HG02623 (cell line): ENCODE data around the gene CSNK1A1.
"Not testable (repeated sequence)": the region's sequence is repeated elsewhere in the genome, so short reads cannot be mapped to it uniquely, and the experiment has no call there.

Source experiments
- ATAC-seq: cut with Tn5 transposase; IDR thresholded peaks from one replicate; pipeline ENCODE4 v1.9.1; 2021; ENCODE audit warnings: moderate library complexity; ENCODE audit not compliant: unreplicated experiment

Gene CSNK1A1

DNA sequence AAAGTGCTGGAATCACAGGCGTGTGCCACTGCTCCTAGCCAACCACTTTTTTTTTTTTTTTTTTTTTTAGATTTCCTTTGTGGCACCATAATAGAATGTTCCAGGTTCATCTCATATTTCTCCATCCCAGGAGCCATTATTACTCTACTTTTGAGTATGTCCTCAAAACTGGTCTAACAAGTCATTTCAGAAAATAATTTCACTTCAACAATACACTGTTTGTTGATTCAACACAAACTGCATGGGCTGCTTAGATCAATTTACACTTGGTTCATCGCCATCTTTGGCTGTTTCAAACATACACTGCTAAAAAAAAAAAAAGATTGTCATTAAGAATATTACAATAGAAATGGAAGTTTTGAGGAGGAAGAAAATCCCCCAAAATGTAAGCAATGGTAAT, 57.9 kb downstream of the CSNK1A1 start:
- no peak for ATAC-seq

DNA sequence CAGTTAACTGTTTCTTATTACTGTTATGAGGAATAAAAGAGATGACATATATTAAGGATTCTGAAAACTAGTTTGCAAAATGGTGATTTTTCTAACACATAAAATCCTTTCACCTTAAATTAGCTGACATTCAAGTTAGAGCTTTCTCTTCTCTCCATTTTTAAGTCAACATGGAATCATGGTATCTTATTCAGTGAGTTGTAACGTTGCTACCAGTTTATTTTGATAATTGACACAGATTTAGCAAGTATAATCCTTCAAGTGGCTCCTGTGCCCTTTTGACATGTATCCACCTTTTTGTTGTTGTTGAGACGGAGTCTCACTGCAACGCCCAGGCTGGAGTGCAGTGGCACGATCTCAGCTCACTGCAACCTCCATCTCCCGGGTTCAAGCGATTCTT, 58.5 kb downstream of the CSNK1A1 start:
- ATAC-seq: no peak

DNA sequence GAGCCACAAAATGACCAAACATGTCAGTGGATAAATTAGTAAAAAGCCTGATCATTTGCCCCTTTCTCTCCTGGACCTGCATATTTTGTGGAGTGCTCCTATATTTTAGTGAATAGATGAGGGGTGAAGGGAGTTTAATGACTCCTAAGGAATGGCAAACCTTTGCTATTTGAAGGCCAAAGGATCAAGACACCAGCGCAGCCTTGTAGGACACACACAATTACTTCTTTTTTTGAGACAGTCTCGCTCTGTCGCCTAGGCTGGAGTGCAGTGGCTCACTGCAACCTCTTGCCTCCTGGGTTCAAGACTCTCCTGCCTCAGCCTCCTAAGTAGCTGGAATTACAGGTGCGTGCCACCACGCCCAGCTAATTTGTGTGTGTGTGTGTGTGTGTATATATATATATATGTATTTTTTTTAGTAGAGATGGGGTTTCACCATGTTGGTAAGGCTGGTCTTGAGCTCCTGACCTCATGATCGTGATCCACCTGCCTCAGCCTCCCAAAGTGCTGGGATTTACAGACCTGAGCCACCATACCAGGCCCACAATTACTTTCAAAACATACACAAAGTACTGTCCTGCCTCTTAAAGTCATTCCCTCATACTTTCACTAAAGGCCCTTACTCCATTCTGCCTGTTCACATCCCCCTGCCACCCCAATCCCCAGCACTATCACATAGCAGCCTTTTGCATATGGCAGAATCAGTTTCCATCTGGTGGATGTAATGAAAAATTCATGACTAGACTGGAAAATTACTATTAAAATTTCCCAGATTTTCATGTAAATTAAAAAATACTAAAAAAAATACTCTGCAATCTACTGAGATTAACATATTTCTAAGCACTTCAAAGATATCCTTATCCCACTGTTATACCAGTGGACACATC, 60.4 kb downstream of the CSNK1A1 start:
- no peak for ATAC-seq

DNA sequence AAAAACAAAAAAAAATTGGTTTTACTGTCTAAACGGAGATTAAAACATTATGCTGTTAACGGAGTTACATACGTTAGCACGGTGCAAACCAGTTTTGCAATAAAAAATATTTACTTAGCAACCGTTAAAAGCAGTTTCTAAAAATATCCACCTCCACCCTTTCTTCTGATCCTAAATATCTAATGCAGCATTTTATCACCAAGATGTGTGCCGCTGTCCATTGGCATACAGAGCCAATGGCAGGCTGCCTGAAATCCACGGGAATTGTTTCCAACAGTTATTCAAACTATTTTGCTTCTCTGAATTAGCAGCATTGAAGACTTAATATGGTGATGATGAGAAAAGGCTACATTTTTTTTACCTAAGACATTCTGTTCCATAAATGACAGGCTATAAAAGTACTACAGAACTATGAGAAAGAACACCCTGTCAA, 61.6 kb downstream of the CSNK1A1 start:
- ATAC-seq: no peak

DNA sequence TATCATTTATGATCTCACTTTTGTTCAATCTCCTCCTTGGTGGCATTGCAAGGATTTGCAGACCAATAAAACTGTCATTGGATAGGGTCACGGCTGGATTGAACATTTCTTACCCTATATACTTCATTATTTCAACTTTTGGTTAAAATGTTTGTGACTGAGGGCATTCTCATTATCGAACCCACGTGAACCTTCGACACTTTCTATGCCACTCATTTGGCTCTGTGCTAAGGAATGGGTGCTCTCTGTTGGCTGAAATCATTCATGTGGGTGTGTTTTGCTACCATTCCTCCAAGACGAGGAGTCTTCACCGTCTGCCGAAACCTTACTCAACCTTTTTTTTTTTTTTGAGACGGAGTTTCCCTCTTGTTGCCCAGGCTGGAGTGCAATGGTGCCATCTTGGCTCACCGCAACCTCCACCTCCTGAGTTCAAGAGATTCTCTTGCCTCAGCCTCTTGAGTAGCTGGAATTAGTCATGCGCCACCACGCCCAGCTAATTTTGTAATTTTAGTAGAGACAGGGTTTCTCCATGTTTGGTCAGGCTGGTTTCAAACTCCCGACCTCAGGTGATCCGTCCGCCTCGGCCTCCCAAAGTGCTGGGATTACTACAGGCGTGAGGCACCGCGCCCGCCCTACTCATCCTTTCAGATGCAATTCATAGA, 62.5 kb downstream of the CSNK1A1 start:
- ATAC-seq: no peak

DNA sequence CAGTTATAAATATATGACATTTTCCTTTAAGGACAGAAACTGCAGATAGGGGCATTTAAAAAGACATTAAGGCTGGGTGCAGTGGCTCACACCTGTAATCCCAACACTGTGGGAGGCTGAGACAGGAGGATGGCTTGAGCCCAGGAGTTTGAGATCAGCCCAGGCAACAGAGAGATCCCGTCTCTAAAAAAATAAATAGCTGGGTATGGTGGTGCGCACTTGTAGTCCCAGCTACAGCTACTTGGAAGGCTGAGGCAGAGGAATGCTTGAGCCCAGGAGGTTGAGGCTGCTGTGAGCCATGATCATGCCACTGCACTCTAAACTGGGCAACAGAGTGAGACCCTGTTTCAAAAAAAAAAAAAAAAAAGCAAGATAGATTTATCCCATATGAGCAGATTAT, 63.6 kb downstream of the CSNK1A1 start:
- ATAC-seq: no peak

DNA sequence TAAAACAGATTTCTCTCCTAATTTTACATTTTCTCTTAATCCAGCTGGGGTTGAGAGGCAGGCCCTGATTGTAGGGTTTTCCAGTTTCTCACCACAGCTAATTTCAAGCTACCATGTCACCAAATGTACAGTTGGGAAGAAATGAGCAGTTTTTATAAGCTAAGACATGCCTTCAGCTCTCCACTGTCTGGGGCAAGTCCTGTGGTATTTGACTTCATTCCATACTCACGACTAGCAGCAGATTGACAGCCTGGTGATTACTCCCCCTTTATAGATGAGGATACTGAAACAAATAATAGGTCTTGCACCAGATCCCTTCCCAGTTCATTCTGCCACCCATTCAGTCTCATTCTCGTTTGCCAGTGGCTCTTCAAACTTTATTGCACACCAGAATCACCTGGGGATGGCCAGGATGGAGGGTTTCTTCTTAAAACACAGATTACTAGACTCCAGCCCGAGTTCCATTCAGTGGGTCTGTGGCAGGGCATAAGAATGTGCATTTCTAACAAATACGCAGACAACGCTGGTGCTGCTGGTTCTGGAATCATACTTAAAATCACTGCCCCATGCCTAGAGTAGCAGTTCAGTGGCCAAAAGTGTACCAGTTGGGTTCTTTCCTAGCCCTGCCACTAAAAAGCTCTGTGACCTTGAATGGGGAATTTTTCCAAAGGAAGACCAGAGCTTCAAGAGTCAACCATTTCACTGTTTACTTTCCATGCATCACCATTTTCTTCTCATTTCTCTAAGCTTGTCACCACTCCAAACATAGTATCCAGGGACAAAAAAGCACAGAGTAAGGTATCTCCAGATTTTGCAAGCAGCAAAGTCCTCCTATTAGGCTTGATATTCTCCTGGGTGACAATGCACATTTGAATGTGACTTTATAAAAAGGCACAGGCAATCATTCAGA, 64.3 kb downstream of the CSNK1A1 start:
- ATAC-seq: no peak

DNA sequence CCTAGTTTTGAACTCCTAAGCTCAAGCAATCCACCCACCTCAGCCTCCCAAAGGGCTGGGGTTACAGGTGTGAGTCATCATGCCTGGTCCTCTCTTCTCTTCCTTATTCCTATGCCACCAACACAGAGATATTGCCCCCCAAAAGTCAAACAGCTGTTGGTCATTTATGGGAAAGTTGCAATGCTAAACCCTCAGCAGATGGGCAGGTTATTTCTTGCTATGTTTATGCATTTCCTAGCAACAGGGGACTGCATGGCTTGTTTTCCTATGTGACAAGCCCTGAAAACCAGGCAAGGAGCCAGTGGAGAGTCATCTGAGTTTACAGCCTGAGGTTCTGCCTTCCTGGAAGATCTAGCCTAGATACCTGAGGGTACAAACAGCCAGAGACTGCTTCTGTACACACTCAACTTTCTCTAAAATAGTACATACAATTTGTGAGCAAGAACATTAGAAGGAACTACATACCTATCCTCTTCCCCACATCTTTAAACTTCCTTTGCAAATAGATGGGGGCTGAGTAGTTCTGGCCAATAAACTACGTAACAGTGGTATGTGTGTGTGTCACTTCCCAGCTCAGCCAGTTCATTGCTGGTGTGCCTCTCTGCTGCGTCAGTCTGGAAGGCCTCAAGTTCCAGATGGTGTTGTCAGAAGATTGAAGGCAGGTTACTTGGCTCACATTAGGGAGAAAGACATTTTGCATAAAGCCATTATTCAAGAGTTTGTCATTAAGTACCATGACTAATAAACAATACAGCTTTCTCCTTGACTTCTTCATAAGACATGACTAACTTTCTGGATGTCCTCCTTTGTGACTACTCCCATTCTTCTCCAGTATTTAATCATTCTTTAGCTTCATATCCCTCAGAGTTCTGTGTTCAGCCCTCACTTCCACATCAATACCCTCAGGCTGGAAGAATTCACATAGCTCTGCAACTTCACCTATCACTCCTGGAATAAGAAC, 65.3 kb downstream of the CSNK1A1 start:
- ATAC-seq: no peak

DNA sequence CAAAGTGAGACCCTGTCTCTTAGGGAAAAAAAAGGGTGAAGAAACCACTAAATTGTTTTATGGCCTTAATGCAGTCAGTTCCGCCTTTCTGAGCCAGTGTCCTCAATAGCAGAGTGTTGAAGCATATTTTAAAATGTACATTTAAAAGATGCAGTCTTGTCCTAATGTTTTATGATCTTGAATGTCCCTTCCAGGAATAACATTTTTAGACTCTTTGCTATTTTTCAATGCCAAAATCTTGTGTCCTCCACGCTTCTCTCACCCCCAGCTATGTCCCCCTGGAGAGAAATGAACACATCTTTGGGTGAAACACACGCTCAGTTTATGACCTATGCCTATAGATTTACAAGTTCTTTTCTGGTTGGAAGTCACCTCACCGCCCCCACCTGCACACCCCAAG, 69.8 kb downstream of the CSNK1A1 start:
- ATAC-seq: no peak

DNA sequence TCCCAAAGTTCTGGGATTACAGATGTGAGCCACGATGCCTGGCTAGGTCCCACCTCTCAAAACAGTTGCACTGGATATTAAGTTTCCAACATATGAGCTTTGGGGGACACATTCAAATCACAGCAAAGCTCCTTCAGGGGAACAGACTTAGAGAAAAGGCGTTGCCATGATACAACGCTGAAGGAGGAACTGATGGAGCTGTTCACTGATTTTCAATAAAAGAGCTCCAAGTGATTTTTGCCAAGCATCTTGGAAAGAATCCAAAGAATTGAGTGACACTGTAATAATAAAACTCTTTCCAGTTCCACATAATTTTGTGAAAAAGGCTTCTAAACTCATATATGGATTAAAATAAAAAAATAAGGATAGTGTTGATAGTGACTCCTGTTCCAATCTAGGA, 72.5 kb downstream of the CSNK1A1 start:
- no peak for ATAC-seq

DNA sequence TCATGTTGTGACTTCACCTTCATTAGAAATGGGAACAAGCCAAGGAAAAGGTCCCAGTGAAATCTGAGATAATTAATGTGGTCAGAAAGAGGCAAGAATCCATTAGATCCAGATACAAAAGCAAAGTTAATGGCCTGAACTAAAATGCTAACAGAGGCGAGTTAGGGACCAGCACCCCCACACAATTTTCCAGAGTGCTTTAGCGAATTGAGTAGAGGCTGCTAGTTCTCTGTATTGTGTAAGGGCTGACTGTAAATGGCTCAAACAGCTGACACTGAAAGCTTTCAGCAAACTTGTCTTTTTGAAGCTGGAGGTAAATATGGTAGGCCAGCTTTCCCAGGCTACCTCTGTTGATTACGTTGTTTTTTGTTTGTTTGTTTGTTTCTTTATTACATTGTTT, 75.5 kb downstream of the CSNK1A1 start:
- ATAC-seq: no peak

DNA sequence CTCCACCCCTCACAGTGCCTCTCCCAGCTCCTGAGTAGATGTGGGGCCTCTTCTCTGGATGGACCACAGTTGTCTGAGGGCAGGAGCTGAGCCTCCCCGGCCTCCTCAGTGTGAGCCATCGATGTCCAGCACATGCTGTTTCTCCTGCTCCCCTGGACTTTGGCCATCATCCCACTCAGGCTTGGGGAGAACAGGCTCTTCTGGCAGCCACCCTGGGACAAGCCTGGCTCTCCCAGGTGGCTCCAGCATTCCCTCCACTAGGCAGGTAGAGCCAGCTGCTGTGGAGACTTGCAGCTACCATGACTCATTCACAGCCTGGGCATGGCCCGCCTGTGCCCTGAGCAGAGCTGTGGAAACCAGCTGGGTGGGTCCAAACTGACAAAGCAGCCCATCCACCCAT, 77.0 kb downstream of the CSNK1A1 start:
- no peak for ATAC-seq

DNA sequence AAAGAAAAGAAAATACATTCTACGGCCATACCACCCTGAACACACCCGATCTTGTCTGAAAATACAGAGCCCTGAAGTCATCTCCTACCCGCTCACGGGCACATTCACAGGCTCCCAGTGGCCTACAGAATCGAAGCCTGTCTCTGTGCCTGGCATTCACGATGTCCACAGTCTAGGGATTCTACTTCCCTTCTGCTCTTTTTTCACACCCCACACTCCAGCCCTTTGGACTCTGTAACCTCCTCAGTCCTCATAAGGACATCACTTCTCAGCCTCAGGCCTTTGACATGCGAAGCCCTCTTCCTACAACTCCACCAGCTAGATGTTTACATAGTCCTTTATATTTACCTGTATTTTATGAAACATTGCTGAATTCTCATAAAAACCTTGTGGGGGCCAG, 77.8 kb downstream of the CSNK1A1 start:
- ATAC-seq: no peak

DNA sequence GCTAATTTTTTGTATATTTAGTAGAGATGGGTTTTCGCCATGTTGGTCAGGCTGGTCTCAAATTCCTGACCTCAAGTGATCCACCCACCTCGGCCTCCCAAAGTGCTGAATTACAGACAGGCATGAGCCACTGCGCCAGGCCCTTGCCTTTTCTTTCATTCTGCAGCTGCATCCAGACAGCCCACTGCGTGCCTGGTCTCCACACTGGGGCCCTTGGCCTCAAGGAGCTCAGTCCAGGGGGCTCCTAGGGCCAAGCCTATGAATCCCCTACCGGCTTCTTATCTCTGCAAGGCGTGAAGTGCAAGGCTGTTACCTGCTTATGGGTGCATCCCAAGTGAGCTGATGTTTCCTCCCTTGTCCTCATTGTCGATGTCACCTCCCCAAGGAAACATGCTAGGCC, 78.8 kb downstream of the CSNK1A1 start:
- ATAC-seq: no peak

DNA sequence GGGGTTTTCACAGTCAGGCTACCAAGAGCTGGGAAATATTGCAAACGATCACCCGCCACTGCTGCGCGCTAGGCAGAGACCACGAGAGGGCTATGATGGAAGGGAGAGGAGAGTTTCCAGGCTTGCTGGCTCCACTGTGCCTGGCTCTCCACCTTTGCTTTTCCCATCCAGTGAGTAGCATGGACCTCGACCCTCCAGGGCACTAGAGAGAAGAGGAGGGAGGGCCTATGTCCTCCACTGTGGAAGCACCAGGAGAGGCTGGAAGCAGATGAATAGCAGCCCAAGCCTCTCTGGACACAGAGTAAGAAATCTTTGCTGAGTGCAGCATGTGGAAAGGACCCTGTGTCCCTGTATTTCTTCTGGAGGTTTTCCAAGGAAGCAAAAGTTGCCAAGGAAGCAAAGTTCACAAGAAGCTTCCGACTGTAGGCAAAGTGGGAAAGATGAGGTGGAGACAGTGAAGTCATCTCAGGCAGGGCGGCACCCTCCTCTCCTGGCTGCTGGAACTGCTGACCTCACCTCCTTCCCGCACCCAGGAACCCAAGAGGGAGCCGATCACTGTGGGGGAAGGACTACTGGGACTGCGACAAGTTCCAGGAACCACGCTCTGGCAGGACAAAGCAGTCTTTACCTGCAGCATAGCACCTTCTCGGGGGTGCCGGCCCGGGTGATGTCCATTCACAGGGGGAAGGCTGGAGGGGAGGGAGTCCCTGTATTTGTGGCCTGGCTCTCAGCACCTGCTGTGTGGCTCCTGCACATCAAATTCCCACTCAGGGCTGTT, 79.6 kb downstream of the CSNK1A1 start:
- no peak for ATAC-seq

DNA sequence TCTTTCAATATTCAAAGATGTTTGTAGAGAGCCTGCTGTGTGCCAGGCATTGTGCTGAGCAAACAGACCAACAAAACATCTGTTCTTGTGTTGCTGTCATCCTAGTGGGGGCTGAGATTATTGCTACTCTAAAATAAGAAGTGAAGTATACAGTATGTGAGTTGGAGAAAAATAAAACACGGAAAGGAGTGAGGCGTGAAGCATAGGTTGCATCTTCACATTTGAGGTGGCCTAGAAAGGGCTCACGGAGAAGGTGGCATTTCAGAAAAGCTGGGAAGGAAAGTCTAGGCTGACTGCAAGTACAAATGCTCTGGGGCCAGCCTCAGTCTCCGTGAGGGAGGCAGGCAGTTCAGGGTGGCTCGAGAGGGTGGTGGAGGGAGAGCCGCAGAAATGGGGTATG, 80.3 kb downstream of the CSNK1A1 start:
- ATAC-seq: no peak

DNA sequence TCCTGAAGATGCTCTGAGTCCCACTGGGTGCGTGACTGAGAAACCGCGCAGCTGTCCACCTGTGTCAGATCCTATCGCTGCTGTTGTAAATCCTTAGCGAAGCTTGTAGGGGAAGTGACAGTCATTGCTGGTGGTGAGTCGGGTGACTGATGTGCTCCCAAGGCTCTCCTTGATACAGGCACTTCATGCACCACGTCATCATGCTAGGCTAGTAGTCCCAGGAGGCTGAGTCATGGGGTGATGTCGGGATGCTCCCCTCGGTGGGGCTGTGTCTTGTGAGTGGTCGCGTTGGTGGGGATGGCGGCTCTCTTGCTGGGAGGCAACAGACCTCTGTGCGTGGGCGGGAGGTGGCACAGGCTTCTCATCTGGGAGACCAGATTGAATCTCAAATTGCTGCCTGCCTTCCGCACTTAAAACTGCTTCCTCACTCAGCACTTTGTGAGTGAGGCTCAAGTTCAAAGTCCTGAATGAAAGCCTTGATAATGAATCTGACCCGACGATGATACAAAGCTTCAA, 84.7 kb downstream of the CSNK1A1 start:
- no peak for ATAC-seq

DNA sequence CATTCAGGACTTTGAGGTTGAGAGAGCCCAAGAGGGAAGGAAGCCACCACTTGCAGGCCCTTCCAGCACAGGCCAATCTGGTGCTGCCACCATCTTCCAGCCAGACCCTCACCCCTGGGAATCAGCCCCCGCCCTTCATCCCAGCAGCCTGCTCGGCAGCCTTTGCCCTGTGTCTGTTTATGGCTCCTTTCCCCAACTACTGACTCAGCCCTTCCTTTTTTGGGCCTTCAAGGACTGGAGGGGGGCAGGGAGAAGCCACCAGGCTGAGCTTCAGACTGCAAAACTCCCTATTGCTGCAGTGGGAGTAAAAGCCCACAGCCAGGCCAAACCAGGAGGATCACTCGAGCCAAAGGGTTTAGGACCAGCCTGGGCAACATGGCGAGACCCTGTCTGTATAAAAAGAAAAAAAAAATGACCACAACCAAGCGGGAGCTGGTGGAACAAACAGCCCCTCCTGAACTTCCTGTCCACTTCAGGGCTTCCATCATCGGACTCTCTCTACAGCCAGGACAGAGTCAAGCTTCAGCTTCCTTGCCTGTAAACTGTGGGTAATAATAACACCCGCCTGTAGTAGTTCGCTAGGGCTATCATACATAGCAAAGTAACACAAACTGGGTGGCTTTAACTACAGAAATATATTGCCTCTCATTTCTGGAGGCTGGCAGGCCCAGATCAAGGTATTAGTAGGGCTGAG, 86.3 kb downstream of the CSNK1A1 start:
- no peak for ATAC-seq

DNA sequence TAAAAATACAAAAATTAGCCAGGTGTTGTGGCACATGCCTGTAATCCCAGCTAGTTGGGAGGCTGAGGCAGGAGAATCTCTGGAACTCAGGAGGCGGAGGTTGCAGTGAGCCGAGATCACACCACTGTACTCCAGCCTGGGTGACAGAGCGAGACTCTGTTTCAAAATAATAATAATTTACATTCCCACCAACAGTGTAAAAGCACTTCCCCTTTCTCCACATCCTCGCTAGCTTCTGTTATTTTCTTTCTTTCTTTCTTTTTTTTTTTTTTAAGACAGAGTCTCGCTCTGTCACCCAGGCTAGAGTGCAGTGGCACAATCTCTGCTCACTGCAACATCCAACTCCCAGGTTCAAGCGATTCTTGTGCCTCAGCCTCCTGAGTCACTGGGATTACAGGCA, 89.3 kb downstream of the CSNK1A1 start:
- not testable (repeated sequence) for ATAC-seq
